ENCODE data around the gene SH2D2A. TPM values are rescaled to one million over a fixed set of nuclear protein-coding genes. Genes with fewer than 3 reads are reported as not detected.

The SH2D2A gene
- total and polyA plus RNA-seq, 9 of the 15 experiments (the other 6 are each of a cell fraction or from before 2014, with no cell fraction given) = 0.89 to 33.6 (median 6.9) TPM

DNA sequence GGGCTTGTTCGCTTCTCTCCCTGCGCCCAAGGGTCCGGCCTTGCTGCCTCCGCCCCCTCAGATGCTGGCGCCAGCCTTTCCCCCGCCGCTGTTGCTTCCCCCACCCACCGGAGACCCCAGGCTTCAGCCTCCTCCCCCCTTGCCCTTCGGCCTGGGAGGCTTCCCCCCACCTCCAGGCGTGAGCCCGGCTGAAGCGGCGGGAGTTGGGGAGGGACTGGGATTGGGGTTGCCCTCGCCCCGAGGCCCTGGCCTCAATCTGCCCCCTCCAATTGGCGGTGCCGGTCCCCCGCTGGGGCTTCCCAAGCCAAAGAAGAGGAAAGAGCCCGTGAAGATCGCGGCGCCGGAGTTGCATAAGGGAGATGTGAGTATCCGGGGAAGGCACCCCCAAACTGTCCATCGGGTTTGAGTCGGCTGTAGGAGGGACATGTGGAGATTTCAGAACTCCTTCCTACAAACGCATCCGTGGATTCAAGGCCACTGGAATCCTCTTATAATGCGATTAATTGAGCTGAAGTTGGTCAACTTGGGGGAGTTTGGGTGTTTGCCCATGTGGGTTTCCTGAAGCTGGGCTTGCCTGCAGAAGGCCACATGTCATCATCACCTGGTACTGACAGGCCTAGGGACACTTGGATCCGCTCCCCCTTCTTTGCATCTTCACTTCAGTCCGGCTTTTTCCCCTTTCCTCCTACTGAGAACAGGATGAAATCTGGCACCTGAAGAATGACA is 48.6 kb downstream of the SH2D2A start:
- Histone ChIP-seq H3K4me3 (peak overlapping the region; percentile 88), H4K20me1 (replicated peaks; ENCODE audit: control insufficient read depth, insufficient read depth, low read length) (no peaks in the 10 kb centered on the region), H3K9me1 (ENCODE audit: control insufficient read depth, insufficient read depth, low read length) (no peaks in the 10 kb centered on the region), H3K4me2 (ENCODE audit: insufficient read depth, low read length) (peak overlapping the region; percentile 96), H3K9ac (ENCODE audit: insufficient read depth in 1 of 2, low read depth in 2 of 2, low read length in 2 of 2) (peak overlapping the region; percentile 91 to 98), H2AFZ (ENCODE audit: low read depth, low read length) (peak overlapping the region; percentile 50; the same call in 1 of the 2 replicates), H3K79me2 (ENCODE audit: control insufficient read depth, insufficient read depth, low read length) (peaks cover 69% of the 10 kb centered on the region), H3K9me3 (replicated peaks; ENCODE audit: control insufficient read depth, insufficient read depth, low read depth, low read length) (no peaks in the 10 kb centered on the region), H3K27me3 (ENCODE audit: control insufficient read depth in 2 of 2, insufficient read depth in 2 of 2, low read length in 2 of 2) (no peaks in the 10 kb centered on the region), H3K27ac (ENCODE audit: extremely low read depth, low read depth, low read length) (peak overlapping the region; percentile 84), H3K4me1 (replicated peaks in 1 of 2; ENCODE audit: control insufficient read depth in 2 of 2, insufficient read depth in 2 of 2, low read length in 2 of 2) (peaks cover 23 to 30% of the 10 kb centered on the region in 2 experiments), H3K36me3 (ENCODE audit: control insufficient read depth, insufficient read depth, low read length) (peaks cover 24% of the 10 kb centered on the region)
- WGBS (ENCODE audit: insufficient coverage, low coverage, missing lambda C conversion rate) = 3% methylated on average over 19 of the region's 31 CpGs
- in situ Hi-C loops (cut with MboI) (loop anchor here (5.0 kb wide), 1 partner anchor 41 kb away; the partner anchor contains the start of genes ISG20L2 and METTL25B), intact Hi-C loops (cut with micrococcal nuclease) (loop anchor here (1.0 to 2.0 kb wide), 3 partner anchors 17 to 41 kb away; partner anchors contain the start of genes HDGF and MRPL24)
- DNase-seq (ENCODE audit: extremely low read depth in 1 of 4, low spot score in 3 of 4) (peak; percentile 39 to 68 (median 59)), FAIRE-seq (no peak), ATAC-seq (no peak; the same call in 1 of the 3 replicates)
- BruUV-seq (replicated peaks) = no TSS peak
- POLR2A ChIA-PET = interaction anchor here (0.9 to 3.2 kb wide), 13 partner anchors 11 to 103 kb away, joined by 3 to 27 read pairs (median 3); partner anchors contain the start of genes ISG20L2, METTL25B and MRPL24
- CTCF ChIA-PET (ENCODE audit: low intra/inter-chr PET ratio) = interaction anchor here (0.7 kb wide), 1 partner anchor 154 kb away, joined by 3 read pairs; no protein-coding TSS in a partner anchor
- TF ChIP-seq CEBPB (tag; IDR thresholded peaks at IDR 0.05) (0 out of 2 replicates have a peak, but pooled peaks have one; percentile 6), BMI1 (IDR thresholded peaks at IDR 0.05; ENCODE audit: low read length) (no peak), FOXA3 (CRISPR knock-in tag; conservative IDR thresholded peaks at IDR 0.05 in 1 of 2, IDR thresholded peaks at IDR 0.05 in 1 of 2) (peak in 1 of 2 experiments; percentile 44; a peak in 1 of 4 replicates), LARP7 (IDR thresholded peaks at IDR 0.05) (no peak), CBX3 (IDR thresholded peaks at IDR 0.05; ENCODE audit: borderline replicate concordance in 1 of 2, low read length in 2 of 2) (no peak), GABPB1 (CRISPR knock-in tag; IDR thresholded peaks at IDR 0.05) (no peak), ILK (tag; IDR thresholded peaks at IDR 0.05; ENCODE audit: borderline replicate concordance, low read depth) (no peak), PML (IDR thresholded peaks at IDR 0.05; ENCODE audit: low read length) (no peak), YY1 (IDR thresholded peaks at IDR 0.05; ENCODE audit: borderline replicate concordance in 1 of 3, control insufficient read depth in 1 of 3, extremely low read depth in 1 of 3, insufficient read depth in 3 of 3, insufficient read length in 1 of 3, insufficient replicate concordance in 2 of 3, low read depth in 1 of 3, low read length in 2 of 3) (no peak), CREM (IDR thresholded peaks at IDR 0.05; ENCODE audit: low read depth) (no peak), MED1 (CRISPR knock-in tag; IDR thresholded peaks at IDR 0.05; ENCODE audit: borderline replicate concordance) (no peak), CAMTA2 (CRISPR knock-in tag; conservative IDR thresholded peaks at IDR 0.05) (no peak), NCOA4 (IDR thresholded peaks at IDR 0.05; ENCODE audit: partially characterized antibody) (no peak), GTF2E2 (tag; IDR thresholded peaks at IDR 0.05) (peak; percentile 24; the same call in 1 of the 2 replicates), ZNF589 (CRISPR knock-in tag; IDR thresholded peaks at IDR 0.05; ENCODE audit: low read depth) (no peak)
- TF ChIP-seq, protein P1, sequence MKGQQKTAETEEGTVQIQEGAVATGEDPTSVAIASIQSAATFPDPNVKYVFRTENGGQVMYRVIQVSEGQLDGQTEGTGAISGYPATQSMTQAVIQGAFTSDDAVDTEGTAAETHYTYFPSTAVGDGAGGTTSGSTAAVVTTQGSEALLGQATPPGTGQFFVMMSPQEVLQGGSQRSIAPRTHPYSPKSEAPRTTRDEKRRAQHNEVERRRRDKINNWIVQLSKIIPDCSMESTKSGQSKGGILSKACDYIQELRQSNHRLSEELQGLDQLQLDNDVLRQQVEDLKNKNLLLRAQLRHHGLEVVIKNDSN (CRISPR knock-in tag; IDR thresholded peaks at IDR 0.05) = peak; percentile 41; the same call in 1 of the 2 replicates
- TF ChIP-seq, protein P2, sequence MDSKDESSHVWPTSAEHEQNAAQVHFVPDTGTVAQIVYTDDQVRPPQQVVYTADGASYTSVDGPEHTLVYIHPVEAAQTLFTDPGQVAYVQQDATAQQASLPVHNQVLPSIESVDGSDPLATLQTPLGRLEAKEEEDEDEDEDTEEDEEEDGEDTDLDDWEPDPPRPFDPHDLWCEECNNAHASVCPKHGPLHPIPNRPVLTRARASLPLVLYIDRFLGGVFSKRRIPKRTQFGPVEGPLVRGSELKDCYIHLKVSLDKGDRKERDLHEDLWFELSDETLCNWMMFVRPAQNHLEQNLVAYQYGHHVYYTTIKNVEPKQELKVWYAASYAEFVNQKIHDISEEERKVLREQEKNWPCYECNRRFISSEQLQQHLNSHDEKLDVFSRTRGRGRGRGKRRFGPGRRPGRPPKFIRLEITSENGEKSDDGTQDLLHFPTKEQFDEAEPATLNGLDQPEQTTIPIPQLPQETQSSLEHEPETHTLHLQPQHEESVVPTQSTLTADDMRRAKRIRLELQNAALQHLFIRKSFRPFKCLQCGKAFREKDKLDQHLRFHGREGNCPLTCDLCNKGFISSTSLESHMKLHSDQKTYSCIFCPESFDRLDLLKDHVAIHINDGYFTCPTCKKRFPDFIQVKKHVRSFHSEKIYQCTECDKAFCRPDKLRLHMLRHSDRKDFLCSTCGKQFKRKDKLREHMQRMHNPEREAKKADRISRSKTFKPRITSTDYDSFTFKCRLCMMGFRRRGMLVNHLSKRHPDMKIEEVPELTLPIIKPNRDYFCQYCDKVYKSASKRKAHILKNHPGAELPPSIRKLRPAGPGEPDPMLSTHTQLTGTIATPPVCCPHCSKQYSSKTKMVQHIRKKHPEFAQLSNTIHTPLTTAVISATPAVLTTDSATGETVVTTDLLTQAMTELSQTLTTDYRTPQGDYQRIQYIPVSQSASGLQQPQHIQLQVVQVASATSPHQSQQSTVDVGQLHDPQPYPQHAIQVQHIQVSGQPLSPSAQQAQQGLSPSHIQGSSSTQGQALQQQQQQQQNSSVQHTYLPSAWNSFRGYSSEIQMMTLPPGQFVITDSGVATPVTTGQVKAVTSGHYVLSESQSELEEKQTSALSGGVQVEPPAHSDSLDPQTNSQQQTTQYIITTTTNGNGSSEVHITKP (IDR thresholded peaks at IDR 0.05; ENCODE audit: partially characterized antibody) = peak; percentile 76

All from K562 (cell line).